Small intestine (tissue), 7 donors: ENCODE data around the gene MEX3A. TPM values are rescaled to one million over a fixed set of nuclear protein-coding genes. Genes with fewer than 3 reads are reported as not detected.

Source experiments
- DNase-seq, 2 donors: peaks; one replicate each; pipeline versions ENCODE4 v3.0.0 to v3.0.0-alpha.2; 2013
- FAIRE-seq: peaks from 2 replicates; lab custom pipeline; 2012; peaks lifted over from hg19 to GRCh38; lab: Jason Lieb, UNC
- H3K27ac ChIP-seq, 3 donors: one replicate each; pipeline ENCODE4 v1.5.1; 2013; ENCODE audit warnings: low read length in 2 of 3, mild to moderate bottlenecking in 2 of 3, control low read depth in 1 of 3, inconsistent platforms in 1 of 3, low read depth in 1 of 3, moderate library complexity in 1 of 3
- H3K27me3 ChIP-seq, 3 donors: one replicate each; pipeline ENCODE4 v1.6.1; 2013; ENCODE audit warnings: low read length in 3 of 3, inconsistent platforms in 1 of 3; ENCODE audit not compliant: control insufficient read depth in 3 of 3, insufficient read depth in 3 of 3
- H3K36me3 ChIP-seq, 3 donors: one replicate each; pipeline ENCODE4 v1.6.1; 2013; ENCODE audit warnings: low read length in 3 of 3, inconsistent platforms in 1 of 3, low read depth in 1 of 3, mild to moderate bottlenecking in 1 of 3, moderate library complexity in 1 of 3; ENCODE audit not compliant: control insufficient read depth in 3 of 3, insufficient read depth in 2 of 3
- H3K4me1 ChIP-seq, 3 donors: one replicate each; pipeline ENCODE4 v1.6.1; 2013; ENCODE audit warnings: low read length in 2 of 3, inconsistent platforms in 1 of 3, low read depth in 1 of 3, mild to moderate bottlenecking in 1 of 3, moderate library complexity in 1 of 3; ENCODE audit not compliant: control insufficient read depth in 3 of 3, insufficient read depth in 2 of 3
- H3K4me3 ChIP-seq, 3 donors: one replicate each; pipeline ENCODE4 v1.5.1; 2013; ENCODE audit warnings: low read length in 3 of 3, control low read depth in 1 of 3, inconsistent platforms in 1 of 3, low read depth in 1 of 3, mild to moderate bottlenecking in 1 of 3, moderate library complexity in 1 of 3
- H3K9me3 ChIP-seq, 2 donors: one replicate each; pipeline ENCODE4 v1.6.1; 2013; ENCODE audit warnings: low read depth in 1 of 2, low read length in 1 of 2; ENCODE audit not compliant: control insufficient read depth in 2 of 2, insufficient read depth in 1 of 2
- WGBS, 3 donors: extraction: QIAGEN DNeasy Blood & Tissue Kit; methylation state at CpG; one replicate each; pipeline ENCODE4 v1.1.7; 2013; 5-methylcytosine and 5-hydroxymethylcytosine counted together
- polyA plus RNA-seq, 4 donors: library from polyadenylated mRNA; stranded (reverse) in 3 of 4; unstranded in 1 of 4; fragments of 200-250 nt in 3 of 4; fragments of 120-200 nt in 1 of 4; gene quantifications; one replicate each; pipeline versions ENCODE4 v1.2.1 to v1.2.3, GENCODE V29; 2013
- donor health status: healthy with polysubstance abuse.
- donor health status: control.
- donor health status: control.
- donor health status: Bipolar disorder and iron deficiency.
- donor health status: healthy.

MEX3A gene
- polyA plus RNA-seq, 4 donors = under 0.01 to 5.6 (median 0.87) TPM

- FAIRE-seq (no peak), DNase-seq (no peak)
- H3K27ac ChIP-seq = no peak overlapping the region
- no peak overlapping the region for H3K4me3 ChIP-seq
- WGBS, 3 donors = 37 to 50% (median 44%) methylated on average over 4 to 5 of the region's 5 CpGs
- H3K4me1 ChIP-seq = peaks cover 0 to 2% (median 0%) of the 10 kb centered on the region in 3 donors
- H3K36me3 ChIP-seq = peaks cover 0 to 15% (median 0%) of the 10 kb centered on the region in 3 donors
- H3K9me3 ChIP-seq = no peaks in the 10 kb centered on the region
- H3K27me3 ChIP-seq = no peaks in the 10 kb centered on the region
Measured at GRCh38 chr1:156090138-156090839, 8.0 kb upstream of the MEX3A start.

- WGBS, 3 donors = 68 to 75% (median 75%) methylated on average over 4 to 6 of the region's 6 CpGs
- no peak overlapping the region for H3K4me3 ChIP-seq
- H3K4me1 ChIP-seq = peaks cover 0 to 2% (median 0%) of the 10 kb centered on the region in 3 donors
- FAIRE-seq (no peak), DNase-seq (no peak)
- H3K27ac ChIP-seq = no peak overlapping the region
- H3K9me3 ChIP-seq = no peaks in the 10 kb centered on the region
- no peaks in the 10 kb centered on the region for H3K27me3 ChIP-seq
- H3K36me3 ChIP-seq = peaks cover 0 to 17% (median 0%) of the 10 kb centered on the region in 3 donors
Measured at GRCh38 chr1:156089704-156090103, 7.4 kb upstream of the MEX3A start.

GRCh38 chr1:156086256-156086662 is 4.0 kb upstream of the MEX3A start:
- WGBS, 3 donors = 32 to 50% (median 41%) methylated on average over 1 of the region's 1 CpG
- Histone ChIP-seq H3K36me3 (peaks cover 0 to 14% (median 0%) of the 10 kb centered on the region in 3 donors), H3K27me3 (no peaks in the 10 kb centered on the region), H3K9me3 (no peaks in the 10 kb centered on the region), H3K4me3 (no peak overlapping the region), H3K4me1 (peaks cover 0 to 3% (median 0%) of the 10 kb centered on the region in 3 donors), H3K27ac (no peak overlapping the region)
- FAIRE-seq (no peak), DNase-seq (no peak)

- WGBS, 3 donors = 60 to 67% (median 62%) methylated on average over 7 of the region's 7 CpGs
- DNase-seq (no peak), FAIRE-seq (no peak)
- Histone ChIP-seq H3K36me3 (peaks cover 0 to 5% (median 0%) of the 10 kb centered on the region in 3 donors), H3K27me3 (no peaks in the 10 kb centered on the region), H3K4me3 (no peak overlapping the region), H3K27ac (no peak overlapping the region), H3K4me1 (peaks cover 0 to 7% (median 0%) of the 10 kb centered on the region in 3 donors), H3K9me3 (no peaks in the 10 kb centered on the region)
Measured at GRCh38 chr1:156083800-156084790, 1.8 kb upstream of the MEX3A start.

- WGBS, 3 donors = 0% methylated on average over 3 to 10 of the region's 10 CpGs
- peaks cover 0 to 11% (median 0%) of the 10 kb centered on the region in 3 donors for H3K36me3 ChIP-seq
- DNase-seq (peak in 1 of 2 donors; percentile 36), FAIRE-seq (no peak)
- H3K4me1 ChIP-seq = peaks cover 0 to 12% (median 0%) of the 10 kb centered on the region in 3 donors
- H3K27ac ChIP-seq = peak overlapping the region in 1 of 3 donors; percentile 78
- H3K27me3 ChIP-seq = no peaks in the 10 kb centered on the region
- peak overlapping the region; percentile 64 to 81 (median 72) for H3K4me3 ChIP-seq
- H3K9me3 ChIP-seq = no peaks in the 10 kb centered on the region
Measured at GRCh38 chr1:156081917-156082308, 352 bp downstream of the MEX3A start.

GRCh38 chr1:156081180-156081916 is 917 bp downstream of the MEX3A start:
- peak overlapping the region in 1 of 3 donors; percentile 78 for H3K27ac ChIP-seq
- peak overlapping the region in 2 of 3 donors; percentile 64 to 81 for H3K4me3 ChIP-seq
- no peaks in the 10 kb centered on the region for H3K27me3 ChIP-seq
- peak in 1 of 2 donors; percentile 48 for DNase-seq
- WGBS, 3 donors = 5 to 11% (median 6%) methylated on average over 33 to 57 of the region's 61 CpGs
- H3K4me1 ChIP-seq = peaks cover 0 to 13% (median 0%) of the 10 kb centered on the region in 3 donors
- peaks cover 0 to 13% (median 0%) of the 10 kb centered on the region in 3 donors for H3K36me3 ChIP-seq
- no peak for FAIRE-seq
- no peaks in the 10 kb centered on the region for H3K9me3 ChIP-seq

- Histone ChIP-seq H3K4me3 (peak overlapping the region in 1 of 3 donors; percentile 64), H3K27me3 (no peaks in the 10 kb centered on the region), H3K9me3 (no peaks in the 10 kb centered on the region), H3K4me1 (peaks cover 0 to 19% (median 0%) of the 10 kb centered on the region in 3 donors), H3K27ac (peak overlapping the region in 1 of 3 donors; percentile 31), H3K36me3 (peaks cover 0 to 18% (median 0%) of the 10 kb centered on the region in 3 donors)
- DNase-seq = no peak
- no peak for FAIRE-seq
- WGBS, 3 donors = 37 to 50% (median 50%) methylated on average over 4 of the region's 4 CpGs
Measured at GRCh38 chr1:156080863-156081179, 1.4 kb downstream of the MEX3A start.
